Natural killer cell (primary cell): ENCODE results near the gene TUBB2B. TPM values are rescaled to one million over a fixed set of nuclear protein-coding genes. Genes with fewer than 3 reads are reported as not detected.

Source experiments
- ATAC-seq, 3 donors: fragments of 150-1000 bp in 2 of 3; fragments of 200-7000 bp in 1 of 3; cut with Tn5 transposase; 1 replicate in 1 of 3; 2 replicates in 2 of 3; pipeline ENCODE4 v1.10.0; 2021; ENCODE audit warnings: mild to moderate bottlenecking in 2 of 3, moderate library complexity in 2 of 3
- DNase-seq, 2 donors: peaks; one replicate each; pipeline versions ENCODE4 v3.0.0 to v3.0.0-alpha.2; 2013 to 2021; ENCODE audit warnings: mixed read lengths in 1 of 2
- H3K27ac ChIP-seq: one replicate; pipeline ENCODE4 v1.5.1; 2013; ENCODE audit warnings: mild to moderate bottlenecking, low read length
- H3K27me3 ChIP-seq: one replicate; pipeline ENCODE4 v1.6.1; 2013; ENCODE audit warnings: low read length; ENCODE audit not compliant: control insufficient read depth, insufficient read depth
- H3K36me3 ChIP-seq: one replicate; pipeline ENCODE4 v1.6.1; 2013; ENCODE audit warnings: low read length; ENCODE audit not compliant: control insufficient read depth, insufficient read depth
- H3K4me1 ChIP-seq: one replicate; pipeline ENCODE4 v1.6.1; 2013; ENCODE audit warnings: low read length; ENCODE audit not compliant: control insufficient read depth, insufficient read depth
- H3K4me3 ChIP-seq: one replicate; pipeline ENCODE4 v1.5.1; 2013; ENCODE audit warnings: low read length
- H3K9me3 ChIP-seq: one replicate; pipeline ENCODE4 v1.6.1; 2013; ENCODE audit warnings: low read length; ENCODE audit not compliant: control insufficient read depth, insufficient read depth
- H3K27ac Mint-ChIP-seq, 2 donors: one replicate each; pipeline ENCODE4 v1.8.0; 2022; ENCODE audit warnings: mild to moderate bottlenecking in 2 of 2, mixed read lengths in 2 of 2, moderate library complexity in 1 of 2
- H3K27me3 Mint-ChIP-seq, 2 donors: one replicate each; pipeline ENCODE4 v1.8.0; 2022; ENCODE audit warnings: low read depth in 2 of 2, mixed read lengths in 2 of 2
- H3K36me3 Mint-ChIP-seq: one replicate; pipeline ENCODE4 v1.8.0; 2022; ENCODE audit warnings: mixed read lengths
- H3K4me1 Mint-ChIP-seq, 2 donors: one replicate each; pipeline ENCODE4 v1.8.0; 2022; ENCODE audit warnings: mixed read lengths in 2 of 2
- H3K4me3 Mint-ChIP-seq: one replicate; pipeline ENCODE4 v1.8.0; 2022; ENCODE audit warnings: mild to moderate bottlenecking, moderate library complexity, mixed read lengths
- H3K9me3 Mint-ChIP-seq, 2 donors: one replicate each; pipeline ENCODE4 v1.8.0; 2022; ENCODE audit warnings: mixed read lengths in 2 of 2
- WGBS: methylation state at CpG from one replicate; pipeline ENCODE4 v1.1.7; 2013; ENCODE audit warnings: missing lambda C conversion rate; ENCODE audit not compliant: insufficient coverage; 5-methylcytosine and 5-hydroxymethylcytosine counted together
- intact Hi-C: fragments of 100-400 bp; cut with micrococcal nuclease; formaldehyde crosslinking; loops from one replicate; pipeline ENCODE4 v1.14.2; 2022
- total RNA-seq, 4 donors: library from RNA; stranded (reverse); fragments of 120-200 nt in 1 of 4; gene quantifications; one replicate each; pipeline versions ENCODE4 v1.2.3 to v1.2.4, GENCODE V29; 2013 to 2022
- TF ChIP-seq, protein P1 (sequence below): fragments of 200-600 bp; IDR thresholded peaks from one replicate; pipeline ENCODE4 v1.8.0; 2022; ENCODE audit warnings: antibody characterized with exemption

Gene TUBB2B
- total RNA-seq, 3 donors from 2014 or later (not counting 1 experiment from before 2014, with no cell fraction given): 0.66 to 0.75 TPM; not detected in 1

DNA sequence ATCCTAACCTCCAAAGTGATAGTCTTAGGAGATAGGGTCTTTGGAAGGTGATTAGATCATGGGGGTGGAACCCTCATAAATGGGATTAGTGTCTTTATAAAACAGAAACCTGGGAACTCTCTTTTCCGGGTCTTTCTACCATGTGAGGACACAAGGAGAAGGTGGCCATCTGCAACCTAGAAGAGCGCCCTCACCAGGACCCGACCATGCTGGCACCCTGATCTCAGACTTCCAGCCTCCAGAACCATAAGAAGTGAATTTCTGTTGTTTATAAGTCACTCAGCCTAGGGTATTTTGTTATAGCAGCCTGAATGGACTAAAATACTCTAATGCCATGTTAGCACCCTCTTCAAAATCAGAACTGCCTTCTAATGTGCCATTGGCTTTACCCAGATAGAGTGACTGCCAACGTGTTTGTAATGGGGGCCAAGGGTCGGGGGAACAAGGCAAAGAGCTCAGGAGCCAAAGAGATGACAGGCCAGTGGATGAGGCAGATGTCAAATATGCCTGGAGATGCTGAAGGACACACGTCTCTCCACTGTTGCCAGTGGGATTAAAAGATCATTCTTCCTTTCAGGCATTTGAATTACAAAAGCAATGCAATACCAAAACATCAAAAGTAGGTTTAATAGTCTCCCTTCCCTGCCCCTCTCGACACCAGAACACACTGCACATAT is 21.0 kb downstream of the TUBB2B start:
- no peaks in the 10 kb centered on the region for H3K4me1 ChIP-seq
- TF ChIP-seq, protein P1, sequence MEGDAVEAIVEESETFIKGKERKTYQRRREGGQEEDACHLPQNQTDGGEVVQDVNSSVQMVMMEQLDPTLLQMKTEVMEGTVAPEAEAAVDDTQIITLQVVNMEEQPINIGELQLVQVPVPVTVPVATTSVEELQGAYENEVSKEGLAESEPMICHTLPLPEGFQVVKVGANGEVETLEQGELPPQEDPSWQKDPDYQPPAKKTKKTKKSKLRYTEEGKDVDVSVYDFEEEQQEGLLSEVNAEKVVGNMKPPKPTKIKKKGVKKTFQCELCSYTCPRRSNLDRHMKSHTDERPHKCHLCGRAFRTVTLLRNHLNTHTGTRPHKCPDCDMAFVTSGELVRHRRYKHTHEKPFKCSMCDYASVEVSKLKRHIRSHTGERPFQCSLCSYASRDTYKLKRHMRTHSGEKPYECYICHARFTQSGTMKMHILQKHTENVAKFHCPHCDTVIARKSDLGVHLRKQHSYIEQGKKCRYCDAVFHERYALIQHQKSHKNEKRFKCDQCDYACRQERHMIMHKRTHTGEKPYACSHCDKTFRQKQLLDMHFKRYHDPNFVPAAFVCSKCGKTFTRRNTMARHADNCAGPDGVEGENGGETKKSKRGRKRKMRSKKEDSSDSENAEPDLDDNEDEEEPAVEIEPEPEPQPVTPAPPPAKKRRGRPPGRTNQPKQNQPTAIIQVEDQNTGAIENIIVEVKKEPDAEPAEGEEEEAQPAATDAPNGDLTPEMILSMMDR: no peak
- no peak overlapping the region for H3K27ac ChIP-seq
- Mint-ChIP-seq H3K4me1 (no peaks in the 10 kb centered on the region), H3K27ac (no peak overlapping the region), H3K27me3 (peaks cover 33 to 53% of the 10 kb centered on the region in 2 donors), H3K36me3 (peaks cover 8% of the 10 kb centered on the region), H3K4me3 (no peak overlapping the region), H3K9me3 (no peaks in the 10 kb centered on the region)
- H3K36me3 ChIP-seq: no peaks in the 10 kb centered on the region
- WGBS: 92% methylated on average over 6 of the region's 7 CpGs
- H3K9me3 ChIP-seq: no peaks in the 10 kb centered on the region
- intact Hi-C loops: no loop called here
- ATAC-seq (no peak), DNase-seq (no peak)
- no peak overlapping the region for H3K4me3 ChIP-seq
- H3K27me3 ChIP-seq: no peaks in the 10 kb centered on the region

DNA sequence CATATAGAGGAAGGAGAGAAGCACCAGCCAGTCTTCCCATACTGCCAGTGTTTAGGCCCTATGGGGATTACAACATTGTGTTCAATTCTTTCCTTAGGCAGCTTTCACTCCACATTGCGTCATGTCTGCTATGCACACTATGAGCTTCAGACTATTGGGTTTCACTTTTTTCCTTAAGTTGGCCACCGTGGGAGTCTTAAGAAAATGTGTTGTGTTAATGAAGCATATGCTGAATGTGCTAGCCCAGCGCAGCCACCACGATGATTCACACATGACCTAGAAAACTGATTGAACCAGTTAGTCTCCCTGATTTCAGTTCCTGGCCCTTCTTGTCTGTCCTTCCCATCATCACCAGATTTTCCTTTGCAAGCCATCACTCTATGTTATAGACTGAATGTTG is 21.5 kb downstream of the TUBB2B start:
- H3K27ac Mint-ChIP-seq: no peak overlapping the region
- H3K4me3 Mint-ChIP-seq: no peak overlapping the region
- H3K9me3 Mint-ChIP-seq: no peaks in the 10 kb centered on the region
- ATAC-seq: no peak
- no peaks in the 10 kb centered on the region for H3K36me3 ChIP-seq
- H3K4me1 Mint-ChIP-seq: no peaks in the 10 kb centered on the region
- H3K27ac ChIP-seq: no peak overlapping the region
- no peaks in the 10 kb centered on the region for H3K9me3 ChIP-seq
- intact Hi-C loops: no loop called here
- H3K27me3 Mint-ChIP-seq: peaks cover 33 to 56% of the 10 kb centered on the region in 2 donors
- no peak for DNase-seq
- TF ChIP-seq, protein P1: no peak
- 76% methylated on average over 4 of the region's 4 CpGs for WGBS
- H3K4me3 ChIP-seq: no peak overlapping the region
- peaks cover 8% of the 10 kb centered on the region for H3K36me3 Mint-ChIP-seq
- H3K27me3 ChIP-seq: no peaks in the 10 kb centered on the region
- no peaks in the 10 kb centered on the region for H3K4me1 ChIP-seq

DNA sequence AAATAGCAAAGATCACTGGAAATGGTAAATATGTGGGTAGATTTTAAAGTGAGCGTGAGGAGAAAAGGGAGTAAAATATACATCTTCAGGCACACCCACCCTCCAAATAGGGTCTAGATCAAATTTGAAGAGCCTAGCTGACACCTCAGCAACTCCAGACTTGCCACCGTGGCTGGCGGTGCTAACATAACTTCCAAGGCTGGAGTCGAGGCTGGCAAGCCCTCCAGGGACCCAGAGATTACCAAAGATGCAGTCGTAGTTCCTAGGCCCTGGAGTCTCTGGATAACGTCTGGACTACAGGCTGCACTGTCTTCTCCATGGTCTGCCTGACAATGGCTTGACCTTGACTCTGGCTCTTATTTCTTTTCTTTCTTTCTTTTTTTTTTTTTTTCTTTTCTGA is 22.5 kb downstream of the TUBB2B start:
- H3K36me3 Mint-ChIP-seq: peaks cover 8% of the 10 kb centered on the region
- TF ChIP-seq, protein P1: no peak
- Histone ChIP-seq H3K4me3 (no peak overlapping the region), H3K4me1 (no peaks in the 10 kb centered on the region), H3K9me3 (no peaks in the 10 kb centered on the region), H3K27me3 (no peaks in the 10 kb centered on the region), H3K27ac (no peak overlapping the region), H3K36me3 (no peaks in the 10 kb centered on the region)
- H3K27ac Mint-ChIP-seq: no peak overlapping the region
- DNase-seq: no peak
- no peaks in the 10 kb centered on the region for H3K4me1 Mint-ChIP-seq
- H3K4me3 Mint-ChIP-seq: no peak overlapping the region
- WGBS: 88% methylated on average over 5 of the region's 6 CpGs
- peaks cover 38 to 66% of the 10 kb centered on the region in 2 donors for H3K27me3 Mint-ChIP-seq
- intact Hi-C loops: no loop called here
- no peaks in the 10 kb centered on the region for H3K9me3 Mint-ChIP-seq
- no peak for ATAC-seq
